ENCODE data around the gene PRRC2B.

PRRC2B gene

DNA sequence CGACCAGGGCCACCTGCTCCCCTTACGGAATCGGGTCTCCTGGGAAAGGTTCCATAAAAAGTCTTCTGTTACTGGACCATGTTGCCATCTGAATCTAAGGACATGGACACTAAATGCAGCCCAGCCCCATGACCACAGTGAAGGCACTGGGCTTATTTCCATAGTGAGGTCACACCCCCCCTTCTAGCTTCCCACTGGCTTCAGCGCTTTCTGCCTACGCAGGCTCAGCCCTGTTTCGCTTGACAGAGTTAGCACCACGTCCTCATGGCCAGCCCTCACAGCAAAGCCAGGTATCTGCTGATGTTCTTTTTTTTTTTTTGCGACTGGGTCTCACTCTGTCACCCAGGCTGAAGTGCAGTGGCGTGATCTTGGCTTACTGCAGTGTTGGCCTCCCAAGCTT is 123.0 kb downstream of the PRRC2B start:
- no peak for DNase-seq (ENCODE audit: low spot score)

DNA sequence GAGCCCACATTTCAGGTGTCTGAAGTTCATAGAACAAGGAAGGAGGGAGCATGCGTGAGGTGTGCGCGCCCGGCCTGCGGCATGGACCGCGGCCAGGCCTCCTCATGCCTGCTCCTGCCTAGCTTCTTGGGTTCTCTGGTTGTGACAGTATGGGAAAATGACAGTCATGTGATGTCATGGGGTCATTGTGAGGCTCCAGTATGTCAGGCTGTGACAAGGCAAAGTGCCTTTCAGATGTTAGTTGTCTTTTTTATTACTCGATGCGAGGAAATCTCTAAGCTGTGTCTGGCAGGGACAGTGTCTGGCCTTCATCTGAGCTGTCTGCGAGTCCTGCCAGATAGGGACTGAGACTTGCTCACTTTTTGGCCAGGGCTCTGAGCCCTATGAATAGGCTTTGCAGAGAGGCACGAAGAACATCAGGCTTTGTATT is 123.9 kb downstream of the PRRC2B start:
- peak; percentile 78 for DNase-seq (ENCODE audit: low spot score)

DNA sequence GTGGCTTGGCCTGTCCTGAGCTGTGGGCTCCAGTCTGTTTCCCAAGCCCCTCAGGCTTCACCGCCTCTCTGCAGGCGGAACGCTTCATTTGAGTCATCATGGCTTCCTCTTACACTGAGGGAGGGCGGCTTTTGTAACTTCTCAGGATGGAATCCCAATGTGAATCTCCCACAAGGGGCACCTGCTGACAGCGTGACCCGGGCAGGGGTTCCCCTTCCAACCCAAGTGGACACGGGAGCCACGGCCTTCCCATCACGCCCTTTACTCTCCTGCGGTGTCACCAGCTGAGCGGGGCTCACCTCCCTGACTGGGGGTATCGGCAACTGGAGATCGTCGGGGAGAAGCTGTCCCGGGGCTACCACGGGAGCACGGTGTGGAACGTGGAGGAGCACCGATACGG is 124.7 kb downstream of the PRRC2B start:
- no peak for DNase-seq (ENCODE audit: low spot score)

DNA sequence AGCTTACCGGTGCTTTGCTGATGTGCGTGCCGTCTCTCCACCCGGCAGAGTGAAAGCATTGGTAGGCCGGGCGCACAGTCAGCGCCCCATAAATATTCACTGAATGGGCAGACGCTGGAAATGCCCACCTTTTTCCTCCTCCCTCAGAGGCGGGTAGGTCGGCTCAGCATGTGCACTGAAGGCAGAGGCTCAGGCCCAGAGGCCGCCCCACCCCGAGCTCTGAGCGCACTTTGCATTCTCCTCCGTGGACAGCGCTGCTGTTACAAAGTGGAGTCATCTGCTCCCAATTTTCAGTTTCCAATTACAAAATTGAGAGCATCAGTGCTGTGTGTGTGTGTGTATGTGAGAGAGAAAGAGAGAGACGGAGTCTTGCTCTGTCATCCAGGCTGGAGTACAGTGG is 126.6 kb downstream of the PRRC2B start:
- DNase-seq (ENCODE audit: low spot score) = no peak

DNA sequence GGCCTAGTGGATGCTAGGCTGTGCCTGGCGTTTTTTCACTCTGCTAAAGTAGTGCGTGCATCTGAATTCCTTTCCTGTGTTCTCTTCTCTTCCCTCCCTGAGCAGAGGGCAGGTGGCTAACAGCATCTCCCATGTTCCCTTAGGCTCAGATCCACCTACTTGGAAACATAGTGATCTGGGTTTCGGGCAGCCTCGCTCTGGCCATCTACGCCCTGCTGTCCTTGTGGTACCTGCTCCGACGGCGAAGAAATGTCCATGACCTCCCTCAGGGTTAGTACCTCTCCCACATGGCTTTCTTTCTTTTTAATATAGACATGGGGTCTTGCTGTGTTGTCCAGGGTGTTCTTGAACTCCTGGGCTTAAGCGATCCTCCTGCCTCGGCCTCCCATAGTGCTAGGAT is 127.3 kb downstream of the PRRC2B start:
- no peak for DNase-seq (ENCODE audit: low spot score)

DNA sequence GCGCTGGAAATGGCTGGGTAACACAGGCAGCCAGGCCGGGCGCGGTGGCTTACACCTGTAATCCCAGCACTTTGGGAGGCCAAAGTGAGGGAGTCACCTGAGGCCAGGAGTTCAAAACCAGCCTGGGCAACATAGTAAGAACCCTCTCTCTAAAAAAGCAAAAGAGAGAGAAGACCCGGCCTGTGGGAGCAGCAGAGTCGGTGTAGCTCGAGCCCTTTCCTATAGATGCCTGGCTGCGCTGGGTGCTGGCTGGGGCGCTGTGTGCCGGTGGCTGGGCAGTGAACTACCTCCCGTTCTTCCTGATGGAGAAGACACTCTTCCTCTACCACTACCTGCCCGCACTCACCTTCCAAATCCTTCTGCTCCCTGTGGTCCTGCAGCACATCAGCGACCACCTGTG is 127.9 kb downstream of the PRRC2B start:
- DNase-seq (ENCODE audit: low spot score) = no peak

DNA sequence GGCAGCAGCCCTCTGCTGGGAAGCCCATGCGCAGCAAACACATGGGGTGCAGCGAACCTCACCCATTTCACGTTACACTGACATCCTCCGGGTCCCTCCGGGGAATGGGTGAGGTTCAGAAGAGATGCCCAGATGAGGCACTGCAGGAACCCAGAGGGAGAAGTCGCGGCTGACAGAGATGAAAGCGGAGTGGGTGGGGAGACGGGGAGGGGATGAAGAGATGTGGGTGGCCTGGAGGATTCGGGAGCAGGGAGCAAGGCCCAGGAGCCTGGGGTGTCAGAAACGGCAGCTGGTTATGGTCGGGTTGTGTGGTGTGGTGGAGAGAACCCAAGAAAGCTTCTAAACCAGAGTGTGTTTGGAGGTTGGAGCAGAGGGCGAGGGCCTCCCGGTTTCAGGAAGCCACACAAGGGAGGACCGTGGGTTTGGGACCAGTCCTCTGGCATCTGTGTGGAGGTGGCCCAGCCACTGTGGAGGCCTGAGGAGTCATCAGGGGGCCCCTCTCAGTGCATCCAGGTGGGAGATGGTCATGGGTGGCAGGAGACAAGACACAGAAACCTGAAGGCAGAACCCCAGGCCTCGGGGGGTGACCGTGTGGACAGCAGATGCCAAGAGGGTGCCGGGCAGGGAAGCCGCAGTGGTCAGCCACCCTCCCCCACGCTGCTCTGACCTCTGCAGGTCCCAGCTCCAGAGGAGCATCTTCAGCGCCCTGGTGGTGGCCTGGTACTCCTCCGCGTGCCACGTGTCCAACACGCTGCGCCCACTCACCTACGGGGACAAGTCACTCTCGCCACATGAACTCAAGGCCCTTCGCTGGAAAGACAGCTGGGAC is 128.6 kb downstream of the PRRC2B start:
- DNase-seq (ENCODE audit: low spot score) = no peak

DNA sequence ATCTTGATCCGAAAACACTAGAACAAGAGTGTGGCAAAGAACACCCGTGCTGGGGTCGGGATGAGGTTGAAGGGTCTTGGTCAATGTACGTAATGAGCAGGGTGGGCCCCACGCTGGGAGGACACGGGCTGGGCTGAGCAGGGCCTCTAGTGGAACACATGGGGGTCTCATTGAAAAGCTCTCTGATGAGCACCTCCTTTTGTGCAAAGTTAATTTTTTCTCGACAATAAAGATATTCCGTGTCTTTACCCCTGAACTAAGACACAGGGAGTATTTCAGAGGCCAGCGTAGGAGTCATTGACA is 129.2 kb downstream of the PRRC2B start:
- DNase-seq (ENCODE audit: low spot score) = no peak

DNA sequence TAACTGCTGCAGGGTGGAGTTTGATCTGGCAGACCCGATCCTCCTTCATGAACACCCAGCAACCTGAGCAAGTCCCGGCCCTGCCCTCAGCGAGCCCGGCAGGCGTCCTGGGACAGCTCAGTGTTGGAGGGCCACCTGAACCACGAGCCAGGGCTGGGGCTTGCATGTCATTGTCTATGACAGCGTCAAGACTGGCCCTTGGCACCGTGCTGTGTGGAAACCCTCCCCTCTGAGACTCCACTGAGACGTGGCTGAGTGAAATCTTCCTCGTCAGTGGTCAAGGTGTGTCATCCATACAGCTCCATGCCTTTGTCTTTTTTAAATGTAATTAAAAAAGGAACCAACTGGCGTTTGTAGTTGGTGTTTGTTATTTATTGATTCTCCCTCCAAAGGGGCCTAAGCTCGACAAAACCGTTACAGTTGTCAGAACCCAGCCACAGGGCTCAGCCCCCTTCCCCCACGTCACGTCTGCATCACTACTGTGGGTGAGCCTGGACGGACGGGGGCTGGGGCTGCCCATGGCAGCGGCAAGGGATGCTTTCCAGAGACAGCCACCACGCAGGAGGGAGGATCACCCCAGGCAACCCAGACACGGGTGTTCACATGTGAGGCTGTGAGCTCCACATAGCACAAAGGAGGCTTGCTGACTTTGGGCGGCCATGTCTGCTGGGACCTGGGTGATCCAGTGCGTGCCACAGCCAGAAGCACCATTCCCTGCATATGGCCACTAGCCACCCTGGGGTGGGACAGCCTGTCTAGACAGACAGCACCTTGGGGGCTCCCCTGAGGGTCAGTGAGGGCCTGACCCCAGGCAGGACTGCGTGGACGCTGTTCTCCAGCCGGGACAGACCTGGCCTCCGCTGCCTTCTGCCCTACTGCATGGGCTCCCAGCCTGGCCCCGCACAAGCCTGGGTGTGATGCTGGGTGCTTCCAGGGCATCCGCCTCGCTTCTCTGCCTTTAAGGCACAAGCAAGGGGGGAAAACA is 129.9 kb downstream of the PRRC2B start:
- no peak for DNase-seq (ENCODE audit: low spot score)

DNA sequence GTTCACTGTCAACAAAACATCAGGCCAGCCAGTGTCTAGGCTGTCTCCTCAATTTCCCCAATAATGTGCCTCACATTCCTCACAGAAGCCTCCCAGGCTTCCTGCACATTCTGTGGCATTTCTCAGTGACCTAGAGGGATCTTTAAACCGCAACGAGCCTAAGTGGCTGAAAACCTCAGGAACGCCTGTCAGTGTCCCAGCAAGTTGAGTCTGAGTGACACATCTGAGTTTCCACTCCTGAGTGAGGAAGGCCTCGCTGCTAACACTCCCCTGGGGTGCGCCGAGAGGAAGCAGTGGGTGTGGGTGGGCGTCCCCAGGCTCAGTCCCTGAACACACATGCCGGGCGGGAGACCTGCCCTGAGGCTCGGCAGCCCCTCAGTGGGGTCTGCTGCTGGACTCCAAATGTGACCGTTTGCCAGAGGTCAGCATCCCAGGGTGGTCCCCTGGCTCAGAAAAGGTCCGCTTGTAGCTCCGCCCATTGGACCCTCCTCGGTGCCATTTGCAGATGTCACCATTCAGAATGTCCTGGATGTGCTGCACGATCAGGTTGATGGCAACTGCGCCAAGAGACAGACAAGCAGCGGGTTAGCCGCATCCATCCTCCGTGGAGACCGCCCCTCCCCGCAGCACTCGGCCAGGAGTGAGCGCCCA is 130.9 kb downstream of the PRRC2B start:
- DNase-seq (ENCODE audit: low spot score) = no peak

DNA sequence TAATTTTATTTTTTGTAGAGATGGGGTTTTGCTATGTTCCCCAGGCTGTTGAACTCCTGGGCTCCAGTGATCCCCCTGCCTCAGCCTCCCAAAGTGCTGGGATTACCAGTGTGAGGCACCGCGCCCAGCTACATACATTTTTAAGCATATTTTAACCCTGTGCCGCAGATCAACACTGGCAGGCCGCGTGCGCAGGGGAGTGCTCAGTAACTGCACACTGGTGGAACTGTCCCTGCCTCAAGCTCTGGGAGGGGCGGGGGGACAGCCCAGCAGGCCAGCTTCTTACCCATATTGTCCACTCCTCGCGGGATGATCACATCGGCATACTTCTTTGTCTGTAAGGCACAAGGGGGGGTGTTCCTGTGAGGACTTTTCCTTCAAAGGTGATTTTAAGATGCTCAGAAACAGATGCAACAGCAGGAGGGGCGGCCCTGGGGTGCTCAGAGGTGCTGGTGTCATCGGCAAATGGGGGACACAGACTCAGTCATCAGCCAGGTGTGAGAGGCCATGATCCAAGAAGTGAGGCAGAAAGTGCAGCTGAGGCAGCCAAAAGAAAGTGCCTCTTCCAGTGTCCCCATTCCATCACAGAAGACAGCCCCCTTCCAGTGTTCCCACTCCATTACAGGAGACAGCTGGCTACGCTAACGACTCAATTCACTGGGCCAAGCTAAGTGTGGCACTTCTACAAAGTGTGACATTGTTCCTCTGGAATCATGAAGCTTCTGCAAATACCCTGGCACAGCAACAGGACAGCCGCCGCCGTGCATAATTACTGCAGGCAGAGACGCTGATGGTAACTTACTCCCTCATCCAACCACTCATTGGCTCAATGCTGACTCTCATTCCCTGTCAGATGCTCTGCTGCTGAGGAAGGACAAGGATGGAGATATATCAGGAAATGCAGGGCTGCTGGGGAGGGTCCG is 132.0 kb downstream of the PRRC2B start:
- peak; percentile 88 for DNase-seq (ENCODE audit: low spot score)

DNA sequence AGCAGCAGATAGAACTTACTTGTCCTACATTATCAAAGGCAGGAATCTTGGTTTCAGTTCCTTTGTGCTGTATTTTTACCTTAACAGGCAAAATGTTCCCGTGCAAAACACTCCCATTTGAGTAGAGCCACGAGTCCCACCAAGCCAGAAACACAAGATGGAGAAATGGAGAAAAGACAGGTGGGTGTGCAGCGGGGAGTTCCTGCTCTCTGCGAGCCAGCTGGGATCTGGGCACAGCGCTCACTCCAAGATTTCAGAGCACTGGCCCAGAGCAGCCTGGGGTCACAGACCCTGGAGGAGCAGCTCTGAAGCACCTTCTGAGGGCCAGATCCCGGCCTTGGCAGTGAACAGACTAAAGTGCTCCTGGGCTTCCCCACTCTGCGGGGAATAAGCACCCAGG is 134.3 kb downstream of the PRRC2B start:
- DNase-seq (ENCODE audit: low spot score) = no peak

DNA sequence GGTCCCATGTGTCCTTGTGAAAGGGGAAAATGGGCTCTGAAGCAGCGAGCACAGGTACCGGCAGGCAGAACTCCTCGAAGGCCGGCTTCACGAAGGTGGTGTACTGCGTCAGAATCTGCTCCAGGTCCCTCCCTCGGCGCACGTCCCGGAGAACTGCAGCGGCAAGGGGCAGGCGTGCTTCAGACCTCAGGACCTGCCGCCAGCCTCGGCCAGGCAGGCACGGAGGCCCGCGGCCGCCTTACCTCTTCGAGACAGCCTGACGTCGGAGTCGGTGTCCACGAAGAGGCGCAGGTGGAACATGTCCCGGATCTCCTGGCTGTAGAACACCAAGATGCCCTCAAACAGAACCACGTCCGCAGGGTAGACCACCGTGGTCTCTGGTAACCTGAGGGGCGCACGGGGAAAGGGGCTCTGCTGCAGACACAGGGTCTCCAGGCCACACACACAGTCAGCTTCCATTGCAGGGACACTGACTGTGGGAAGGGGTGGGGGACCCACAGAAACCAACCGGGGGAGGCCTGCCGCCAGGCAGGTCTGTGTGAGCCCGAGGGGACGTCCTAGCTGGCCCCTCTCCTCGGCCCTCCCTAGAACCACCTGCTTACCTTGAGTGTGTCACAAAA is 135.1 kb downstream of the PRRC2B start:
- no peak for DNase-seq (ENCODE audit: low spot score)

DNA sequence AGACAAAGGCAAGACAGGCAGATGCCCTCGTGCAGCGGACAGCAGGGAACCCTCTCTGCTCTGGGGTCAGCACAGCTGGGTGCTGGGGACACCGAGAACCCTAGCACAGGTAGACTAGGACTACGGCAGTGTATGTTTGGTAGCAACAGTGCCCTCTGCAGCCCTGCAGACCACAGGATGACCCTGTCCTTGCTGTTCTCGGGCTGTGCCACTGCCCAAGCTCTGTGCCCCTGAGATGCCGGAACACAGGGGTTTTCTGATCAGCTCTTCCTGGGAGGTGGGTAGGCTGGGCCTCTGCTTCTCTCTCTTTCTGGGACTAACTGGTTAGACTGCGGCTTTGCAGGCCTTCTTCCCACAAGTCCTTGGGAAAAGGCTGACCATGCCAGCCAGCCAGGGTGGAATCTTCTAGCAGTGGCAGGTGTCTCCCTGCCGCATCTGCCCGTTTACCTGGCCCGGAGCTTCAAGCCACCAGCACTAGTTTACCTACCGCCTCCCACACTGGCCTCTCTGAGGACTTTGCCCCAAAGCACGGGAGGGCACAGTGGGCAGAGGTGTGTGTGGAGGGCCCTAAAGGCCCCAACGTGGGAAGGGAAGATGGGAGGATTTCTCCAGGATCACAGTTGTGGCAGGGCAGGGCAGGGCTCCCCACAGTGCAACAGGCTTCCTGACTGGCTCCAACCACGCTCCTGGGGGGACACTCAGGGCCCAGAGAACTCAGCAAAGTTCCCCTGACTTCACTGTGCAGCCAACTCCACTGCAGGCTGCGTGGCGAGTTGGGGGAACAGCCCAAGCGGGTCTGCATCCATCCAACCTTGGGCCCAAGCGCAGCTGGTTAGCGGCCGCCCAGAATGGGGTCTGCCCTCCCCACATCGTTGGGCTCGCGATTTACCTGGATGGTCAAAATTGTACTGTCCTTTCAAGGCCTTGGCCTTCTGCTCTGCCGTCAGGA is 136.0 kb downstream of the PRRC2B start:
- no peak for DNase-seq (ENCODE audit: low spot score)

DNA sequence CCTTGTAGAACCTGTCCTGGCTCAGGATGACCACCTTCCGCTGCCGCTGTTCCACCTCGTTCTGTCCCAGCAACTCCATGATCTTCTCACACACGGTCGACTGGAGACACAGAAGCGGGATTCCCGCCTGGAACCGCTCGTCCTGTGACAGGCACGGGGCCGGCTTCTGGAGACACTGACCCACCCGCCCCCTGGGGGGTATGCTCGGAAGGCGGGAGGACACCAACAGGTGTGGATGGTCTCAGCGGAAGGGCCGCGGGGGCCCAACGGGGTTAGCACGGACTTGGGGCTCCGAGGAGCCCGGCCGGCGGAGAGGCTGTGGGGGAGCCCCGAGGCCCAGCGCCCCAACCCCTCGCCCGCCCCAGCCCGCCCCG is 136.6 kb downstream of the PRRC2B start:
- DNase-seq (ENCODE audit: low spot score) = no peak

DNA sequence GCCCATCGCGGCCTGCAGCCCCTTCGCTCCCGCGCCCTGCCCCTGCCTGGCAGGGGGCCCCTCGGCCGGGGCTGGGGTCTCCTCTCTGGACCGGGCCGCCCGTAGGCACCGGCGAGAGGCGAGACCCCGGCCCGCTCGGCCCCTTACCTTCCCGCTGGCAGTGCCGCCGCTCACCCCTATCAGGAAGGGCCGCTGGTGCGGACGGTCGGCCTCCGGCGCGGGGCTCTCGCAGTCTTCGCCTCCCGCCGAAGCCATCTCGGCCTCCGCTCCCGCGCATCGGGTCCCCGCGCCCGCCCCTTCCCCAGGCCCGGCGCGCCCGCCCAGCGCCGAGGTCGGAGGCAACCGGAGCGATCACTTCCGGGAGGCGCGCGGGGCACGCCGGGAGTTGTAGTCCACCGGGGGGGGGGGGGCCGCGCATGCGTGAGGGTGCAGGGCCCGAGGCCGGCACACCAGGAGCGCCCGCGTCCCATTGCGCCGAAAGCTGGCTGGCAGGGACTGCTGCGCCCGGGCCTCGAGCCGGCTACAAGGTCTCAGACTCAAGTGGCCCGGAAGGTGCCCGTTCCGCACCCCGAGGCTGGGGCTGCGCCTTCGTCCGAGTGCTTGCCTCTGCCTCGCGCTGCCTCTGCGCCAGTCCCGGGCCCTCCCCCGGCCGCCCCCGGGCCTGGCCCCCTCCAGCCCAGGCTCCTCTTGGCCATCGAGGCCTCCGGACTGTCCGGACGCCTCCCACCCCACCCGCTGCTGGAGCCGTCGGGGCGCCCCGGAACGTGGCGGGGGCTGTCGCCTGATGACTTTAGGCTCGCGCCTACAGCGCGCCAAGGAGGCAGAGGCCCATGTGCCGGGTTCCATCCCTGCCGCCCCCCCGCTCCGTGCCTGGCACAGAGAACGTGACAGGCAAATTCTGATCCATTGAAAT is 137.3 kb downstream of the PRRC2B start, which contains the start of gene UCK1:
Gene UCK1, minus strand, starts transcription at position 344 of the 913 bp plus-strand sequence. Its CDS starts 89 bp downstream, at position 255.
- DNase-seq (ENCODE audit: low spot score) = peak; percentile 60

DNA sequence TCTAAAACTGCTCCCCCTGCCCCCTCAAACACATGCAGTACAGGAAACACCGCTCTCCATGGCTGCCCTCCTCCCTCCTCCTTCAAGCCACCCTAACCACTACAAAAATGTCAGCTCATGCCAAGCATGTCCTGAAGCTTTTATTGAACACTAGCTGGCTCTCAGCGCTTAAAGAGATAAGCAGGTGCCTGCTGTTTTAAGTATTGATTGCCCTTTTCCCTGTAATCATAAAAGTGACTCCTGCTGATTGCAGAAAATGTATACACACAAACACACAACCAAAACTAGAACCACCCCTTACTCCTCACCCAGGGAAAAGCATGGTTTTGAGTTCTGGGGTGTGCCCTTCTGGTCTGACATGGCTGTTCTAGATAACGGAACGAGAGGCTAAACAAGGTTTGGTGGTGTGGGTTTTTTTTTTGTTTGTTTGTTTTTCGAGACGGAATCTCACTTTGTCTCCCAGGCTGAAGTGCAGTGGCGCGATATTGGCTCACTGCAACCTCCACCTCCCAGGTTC is 140.9 kb downstream of the PRRC2B start:
- no peak for DNase-seq (ENCODE audit: low spot score)

DNA sequence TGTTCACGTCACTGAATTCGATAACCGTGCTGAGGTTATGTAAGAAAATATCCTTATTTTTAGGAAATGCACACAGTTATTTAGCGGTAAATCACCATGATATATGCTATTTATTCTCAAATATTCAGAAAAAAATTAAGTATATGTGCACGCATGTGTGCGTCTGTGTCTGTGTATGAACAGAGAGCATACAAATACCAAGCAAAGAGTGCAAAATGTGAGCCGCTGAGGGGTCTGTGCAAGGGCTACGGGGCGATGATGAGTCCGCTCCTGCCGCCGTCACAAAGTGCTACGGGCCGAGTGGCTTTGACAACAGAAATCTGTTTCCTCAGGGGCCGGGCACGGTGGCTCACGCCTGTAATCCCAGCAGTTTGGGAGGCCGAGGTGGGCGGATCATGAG is 144.1 kb downstream of the PRRC2B start:
- no peak for DNase-seq (ENCODE audit: low spot score)

Measured in pons (tissue), 1 donor.